GM10248 (cell line): ENCODE measurements around the gene GNL2.
A peak's percentile ranks its signal among the peaks of the same experiment; 100 is the strongest.

ENCODE experiments used
- CTCF ChIA-PET: fragments of 300-600 bp; sonication (Branson Sonifier 250); formaldehyde crosslinking; extraction: SDS; loops from one replicate; lab custom pipeline; 2021; ENCODE audit warnings: antibody characterized with exemption; lab: Yijun Ruan, JAX
- POLR2A ChIA-PET: fragments of 350-650 bp; sonication (Branson Sonifier 250); formaldehyde crosslinking; extraction: SDS; loops from one replicate; lab custom pipeline; 2020; ENCODE audit warnings: antibody characterized with exemption; lab: Yijun Ruan, JAX
- DNase-seq: peaks from one replicate; pipeline ENCODE4 v3.0.0; 2012; ENCODE audit errors: extremely low spot score
- CTCF ChIP-seq: IDR thresholded peaks from 2 replicates; pipeline ENCODE4 v1.5.1; 2012; ENCODE audit warnings: mild to moderate bottlenecking, low read depth; ENCODE audit errors: extremely low read depth, missing control alignments, control extremely low read depth

GNL2 gene

GRCh38 chr1:37595440-37596181, at the start of gene GNL2:
Gene GNL2, minus strand, starts transcription at chr1:37595937. Its CDS starts 115 bp downstream, at chr1:37595822.
- TF ChIP-seq CTCF = no peak
- ChIA-PET CTCF (interaction anchor here (0.7 to 16.0 kb wide), 6 partner anchors 10 to 264 kb away, joined by 3 to 359 read pairs (median 4); partner anchors contain the start of genes MEAF6 and MTF1), POLR2A (interaction anchor here (1.1 kb wide), 1 partner anchor 95 kb away, joined by 5 read pairs; a partner anchor contains a TSS)
- DNase-seq = peak; percentile 99

GRCh38 chr1:37641059-37641458, 45.3 kb upstream of the GNL2 start:
- no peak for TF ChIP-seq CTCF
- no peak for DNase-seq
- ChIA-PET CTCF (no interaction called here), POLR2A (no interaction called here)

GRCh38 chr1:37636435-37636834, 40.7 kb upstream of the GNL2 start:
- no peak for TF ChIP-seq CTCF
- ChIA-PET POLR2A (no interaction called here), CTCF (no interaction called here)
- DNase-seq = no peak

GRCh38 chr1:37634992-37635902, 39.5 kb upstream of the GNL2 start:
- no peak for TF ChIP-seq CTCF
- POLR2A ChIA-PET = no interaction called here
- DNase-seq = no peak
- CTCF ChIA-PET = no interaction called here

- ChIA-PET CTCF (no interaction called here), POLR2A (no interaction called here)
- DNase-seq = no peak
- TF ChIP-seq CTCF = no peak
Observed at GRCh38 chr1:37634244-37634991, 38.7 kb upstream of the GNL2 start, which contains the start of gene RSPO1. Gene RSPO1, minus strand, starts transcription at chr1:37634892. Its CDS starts 5,231 bp downstream, at chr1:37629661.

GRCh38 chr1:37633938-37634243, 38.2 kb upstream of the GNL2 start:
- CTCF ChIA-PET = no interaction called here
- DNase-seq = no peak
- POLR2A ChIA-PET = no interaction called here
- TF ChIP-seq CTCF = no peak
